Thyroid gland (tissue), 4 donors: ENCODE measurements around the gene APBB2. TPM values are rescaled to one million over a fixed set of nuclear protein-coding genes. Genes with fewer than 3 reads are reported as not detected.

Experiments used
- DNase-seq, 2 donors: peaks; one replicate each; pipeline ENCODE4 v3.0.0-alpha.2; 2019
- H3K27ac ChIP-seq, 3 donors: fragments of 200-600 bp; sonication (generic); 1 replicate in 2 of 3; 2 replicates in 1 of 3; pipeline ENCODE4 v1.5.1; 2016 to 2019; ENCODE audit warnings: mild to moderate bottlenecking in 1 of 3, moderate library complexity in 1 of 3
- H3K27me3 ChIP-seq: fragments of 200-600 bp; sonication (generic); one replicate; pipeline ENCODE4 v1.5.1; 2019
- H3K36me3 ChIP-seq, 2 donors: fragments of 200-600 bp; sonication (generic); one replicate each; pipeline ENCODE4 v1.5.1; 2016 to 2019
- H3K4me1 ChIP-seq, 2 donors: fragments of 200-600 bp; sonication (generic); one replicate each; pipeline ENCODE4 v1.5.1; 2017 to 2019
- H3K4me3 ChIP-seq, 3 donors: fragments of 200-600 bp; sonication (generic); replicated peaks in 1 of 3; 1 replicate in 2 of 3; 2 replicates in 1 of 3; pipeline ENCODE4 v1.5.1; 2016; ENCODE audit warnings: mild to moderate bottlenecking in 1 of 3
- H3K9me3 ChIP-seq: fragments of 200-600 bp; sonication (generic); one replicate; pipeline ENCODE4 v1.5.1; 2017
- POLR2A ChIP-seq, 2 donors: fragments of 450-650 bp; IDR thresholded peaks; one replicate each; pipeline ENCODE4 v1.6.1; 2017; ENCODE audit warnings: antibody characterized with exemption in 2 of 2, mild to moderate bottlenecking in 2 of 2, moderate library complexity in 1 of 2
- WGBS, 2 donors: methylation state at CpG; one replicate each; pipeline ENCODE4 v1.1.5; 2017; 5-methylcytosine and 5-hydroxymethylcytosine counted together
- intact Hi-C: fragments of 100-400 bp; cut with DNase I; formaldehyde crosslinking; loops from one replicate; pipeline ENCODE4 v1.15.1; 2023
- total RNA-seq, 4 donors: library from RNA; depleted of rRNA; stranded (reverse); fragments of >200 nt; gene quantifications; one replicate each; pipeline ENCODE4 v1.2.3, GENCODE V29; 2016
- TF ChIP-seq, protein P1 (sequence below), 6 experiments: fragments of 200-600 bp in 3 of 6; fragments of 450-650 bp in 3 of 6; sonication (generic) in 3 of 6; IDR thresholded peaks; one replicate each; pipeline ENCODE4 v1.5.1; 2016 to 2019; ENCODE audit warnings: antibody characterized with exemption in 6 of 6, mild to moderate bottlenecking in 2 of 6, inconsistent platforms in 1 of 6, moderate library complexity in 1 of 6

The APBB2 gene
- total RNA-seq, 4 donors from 2014 or later, result 174 to 253 (median 199) TPM

DNA sequence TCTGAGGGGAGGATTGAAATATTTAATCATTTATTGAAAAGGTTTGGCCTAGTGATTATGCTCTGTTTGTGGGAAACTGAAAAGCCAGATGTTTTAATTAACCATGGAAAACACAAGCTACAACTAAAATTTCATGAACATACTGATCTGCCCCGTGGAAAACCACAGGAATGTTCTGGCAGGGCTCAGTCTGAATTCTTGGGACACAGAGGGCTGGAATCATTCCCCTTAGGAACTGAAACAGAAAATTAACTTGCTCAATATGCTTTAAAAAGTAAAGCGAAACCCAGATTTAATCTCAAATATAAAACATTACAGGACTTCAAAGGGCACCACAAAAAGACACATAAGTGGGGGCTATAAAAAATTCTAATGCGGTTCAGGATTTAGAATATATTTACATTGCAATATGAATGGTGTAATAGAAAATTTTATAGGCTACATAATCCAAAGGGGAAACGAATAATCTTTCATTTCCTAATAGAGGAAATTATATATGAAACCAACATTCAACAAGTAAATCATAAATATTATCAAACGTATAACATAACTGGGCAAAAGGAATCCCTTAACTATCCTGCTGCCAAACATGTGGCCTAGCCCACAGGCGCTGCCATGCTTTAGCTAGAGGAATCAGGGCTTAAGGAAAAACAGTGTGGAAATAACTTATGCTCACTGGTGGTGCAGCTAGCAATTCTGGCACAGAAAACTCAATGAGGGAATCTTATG is 70.9 kb downstream of the APBB2 start:
- H3K9me3 ChIP-seq, result no peaks in the 10 kb centered on the region
- H3K36me3 ChIP-seq, result no peaks in the 10 kb centered on the region
- H3K27me3 ChIP-seq, result no peaks in the 10 kb centered on the region
- no peak overlapping the region for H3K4me3 ChIP-seq
- peak; percentile 43 to 63 for DNase-seq
- 52 to 58% methylated on average over 6 of the region's 6 CpGs for WGBS, 2 donors
- peak overlapping the region; percentile 84 to 95 (median 91) for H3K27ac ChIP-seq
- TF ChIP-seq, protein P1, sequence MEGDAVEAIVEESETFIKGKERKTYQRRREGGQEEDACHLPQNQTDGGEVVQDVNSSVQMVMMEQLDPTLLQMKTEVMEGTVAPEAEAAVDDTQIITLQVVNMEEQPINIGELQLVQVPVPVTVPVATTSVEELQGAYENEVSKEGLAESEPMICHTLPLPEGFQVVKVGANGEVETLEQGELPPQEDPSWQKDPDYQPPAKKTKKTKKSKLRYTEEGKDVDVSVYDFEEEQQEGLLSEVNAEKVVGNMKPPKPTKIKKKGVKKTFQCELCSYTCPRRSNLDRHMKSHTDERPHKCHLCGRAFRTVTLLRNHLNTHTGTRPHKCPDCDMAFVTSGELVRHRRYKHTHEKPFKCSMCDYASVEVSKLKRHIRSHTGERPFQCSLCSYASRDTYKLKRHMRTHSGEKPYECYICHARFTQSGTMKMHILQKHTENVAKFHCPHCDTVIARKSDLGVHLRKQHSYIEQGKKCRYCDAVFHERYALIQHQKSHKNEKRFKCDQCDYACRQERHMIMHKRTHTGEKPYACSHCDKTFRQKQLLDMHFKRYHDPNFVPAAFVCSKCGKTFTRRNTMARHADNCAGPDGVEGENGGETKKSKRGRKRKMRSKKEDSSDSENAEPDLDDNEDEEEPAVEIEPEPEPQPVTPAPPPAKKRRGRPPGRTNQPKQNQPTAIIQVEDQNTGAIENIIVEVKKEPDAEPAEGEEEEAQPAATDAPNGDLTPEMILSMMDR (IDR thresholded peaks at IDR 0.05), result no peak
- TF ChIP-seq POLR2A (IDR thresholded peaks at IDR 0.05), result no peak
- intact Hi-C loops, result no loop called here
- H3K4me1 ChIP-seq, result peaks cover 56 to 60% of the 10 kb centered on the region in 2 donors

DNA sequence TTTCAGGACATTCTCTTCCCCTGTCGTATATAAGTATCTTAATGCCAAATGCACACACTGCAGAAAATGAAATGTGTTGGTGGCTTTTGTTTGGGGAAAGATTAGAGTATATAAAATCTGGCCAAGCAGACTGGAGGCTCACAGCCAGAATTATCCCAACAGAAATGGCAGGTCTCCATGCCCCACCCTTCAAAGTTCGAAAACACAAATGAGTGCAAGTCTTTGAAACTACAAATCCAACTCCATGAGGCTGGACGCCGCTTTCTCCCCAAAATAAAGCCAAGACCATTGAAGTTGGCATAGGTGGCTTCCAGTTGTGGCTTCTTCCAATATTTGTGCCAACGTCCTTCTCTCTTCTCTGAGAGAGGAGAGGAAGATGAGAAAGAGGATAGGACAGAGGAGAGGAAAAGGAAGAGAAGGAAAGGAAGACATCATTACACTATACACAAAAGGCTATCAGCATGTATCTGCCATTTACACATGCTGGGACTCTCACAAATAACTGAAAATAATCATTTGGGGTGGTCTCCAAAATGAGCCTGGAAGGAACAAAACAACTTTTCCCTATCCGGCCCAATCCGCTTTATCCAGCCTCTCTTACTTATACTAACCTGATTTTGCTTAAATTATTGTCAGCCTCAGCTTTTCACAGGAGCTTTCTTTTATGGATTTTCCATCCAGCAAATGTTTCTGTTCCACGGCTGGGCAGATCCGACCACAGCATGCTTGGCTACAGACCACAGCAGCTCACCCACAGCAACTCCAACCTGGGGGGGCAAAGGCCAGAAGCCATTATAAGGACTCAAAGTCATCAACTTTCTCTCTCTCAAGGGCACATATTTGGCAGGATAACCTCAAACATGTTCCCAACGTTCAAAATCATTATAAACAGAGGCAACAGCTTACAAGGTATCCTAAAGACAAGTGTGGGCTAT is 71.7 kb downstream of the APBB2 start:
- no peak for TF ChIP-seq POLR2A (IDR thresholded peaks at IDR 0.05)
- TF ChIP-seq, protein P1 (IDR thresholded peaks at IDR 0.05), result no peak
- H3K4me3 ChIP-seq, result no peak overlapping the region
- H3K27me3 ChIP-seq, result no peaks in the 10 kb centered on the region
- no peaks in the 10 kb centered on the region for H3K9me3 ChIP-seq
- H3K4me1 ChIP-seq, result peaks cover 54 to 64% of the 10 kb centered on the region in 2 donors
- peak overlapping the region; percentile 84 to 95 (median 91) for H3K27ac ChIP-seq
- intact Hi-C loops, result no loop called here
- peak; percentile 73 to 77 for DNase-seq
- WGBS, 2 donors, result 48% methylated on average over 10 of the region's 10 CpGs
- H3K36me3 ChIP-seq, result no peaks in the 10 kb centered on the region

DNA sequence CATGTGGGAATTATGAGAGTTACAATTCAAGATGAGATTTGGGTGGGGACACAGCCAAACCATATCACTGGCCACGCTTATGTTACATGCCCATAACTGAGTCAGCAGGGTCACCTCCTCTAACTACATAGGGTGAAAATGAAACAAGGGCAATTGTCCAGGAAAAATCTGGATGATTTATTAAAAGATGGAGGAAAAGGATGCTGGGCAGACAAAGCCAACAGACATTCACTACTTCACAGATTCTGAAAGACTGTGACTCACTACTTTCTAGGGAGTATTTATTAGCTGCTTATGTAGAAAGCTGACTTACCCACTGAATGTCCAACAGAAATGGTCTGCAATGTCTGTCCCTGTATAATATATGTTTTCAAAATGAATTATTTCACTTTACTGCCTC is 72.4 kb downstream of the APBB2 start:
- WGBS, 2 donors, result 53 to 59% methylated on average over 1 of the region's 1 CpG
- H3K27ac ChIP-seq, result peak overlapping the region; percentile 84 to 95 (median 91)
- no peak for DNase-seq
- H3K27me3 ChIP-seq, result no peaks in the 10 kb centered on the region
- no peak for TF ChIP-seq POLR2A (IDR thresholded peaks at IDR 0.05)
- TF ChIP-seq, protein P1 (IDR thresholded peaks at IDR 0.05), result no peak
- intact Hi-C loops, result no loop called here
- peaks cover 50 to 67% of the 10 kb centered on the region in 2 donors for H3K4me1 ChIP-seq
- H3K9me3 ChIP-seq, result no peaks in the 10 kb centered on the region
- H3K36me3 ChIP-seq, result no peaks in the 10 kb centered on the region
- no peak overlapping the region for H3K4me3 ChIP-seq

DNA sequence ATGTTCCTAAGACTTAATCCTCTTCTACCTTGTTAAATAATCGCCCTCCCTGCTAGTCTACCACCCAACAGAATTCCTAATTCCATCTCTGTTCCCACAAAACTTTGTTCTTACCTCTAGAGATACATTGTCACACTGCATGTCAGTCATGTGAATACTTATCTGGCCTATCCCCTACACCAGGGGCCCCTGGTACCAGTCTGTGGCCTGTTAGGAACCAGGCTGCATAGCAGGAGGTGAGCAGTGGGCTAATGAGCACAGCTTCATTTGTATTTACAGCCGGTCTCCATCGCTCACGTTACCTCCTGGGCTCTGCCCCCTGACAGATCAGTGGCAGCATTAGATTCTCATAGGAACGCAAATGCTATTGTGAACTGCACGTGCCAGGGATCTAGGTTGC is 73.9 kb downstream of the APBB2 start:
- intact Hi-C loops, result no loop called here
- peak overlapping the region; percentile 19 to 95 (median 46) for H3K27ac ChIP-seq
- H3K9me3 ChIP-seq, result no peaks in the 10 kb centered on the region
- no peak for DNase-seq
- peaks cover 53 to 73% of the 10 kb centered on the region in 2 donors for H3K4me1 ChIP-seq
- TF ChIP-seq, protein P1 (IDR thresholded peaks at IDR 0.05), result no peak
- TF ChIP-seq POLR2A (IDR thresholded peaks at IDR 0.05), result no peak
- no peaks in the 10 kb centered on the region for H3K27me3 ChIP-seq
- 96 to 98% methylated on average over 6 of the region's 6 CpGs for WGBS, 2 donors
- no peak overlapping the region for H3K4me3 ChIP-seq
- H3K36me3 ChIP-seq, result no peaks in the 10 kb centered on the region
